HUES6 (cell line): ENCODE results near the gene TUBA1B.

ENCODE experiments used
- H3K27ac ChIP-seq: 2 replicates; pipeline ENCODE4 v1.7.0; 2013; ENCODE audit warnings: low read depth, mild to moderate bottlenecking, low read length, inconsistent platforms
- H3K27me3 ChIP-seq: 2 replicates; pipeline ENCODE4 v1.6.1; 2013; ENCODE audit warnings: low read length; ENCODE audit not compliant: control insufficient read depth, insufficient read depth
- H3K36me3 ChIP-seq: 2 replicates; pipeline ENCODE4 v1.6.1; 2013; ENCODE audit warnings: low read length; ENCODE audit not compliant: control insufficient read depth, insufficient read depth
- H3K4me1 ChIP-seq: 2 replicates; pipeline ENCODE4 v1.6.1; 2013; ENCODE audit warnings: low read length; ENCODE audit not compliant: control insufficient read depth, insufficient read depth
- H3K4me3 ChIP-seq: 2 replicates; pipeline ENCODE4 v1.5.1; 2013; ENCODE audit warnings: low read depth, low read length
- H3K9ac ChIP-seq: one replicate; pipeline ENCODE4 v1.6.1; 2013; ENCODE audit warnings: mild to moderate bottlenecking, low read length
- H3K9me3 ChIP-seq: 2 replicates; pipeline ENCODE4 v1.6.1; 2013; ENCODE audit warnings: low read depth, low read length; ENCODE audit not compliant: control insufficient read depth, insufficient read depth

The TUBA1B gene

GRCh38 chr12:49126852-49127763, 4.1 kb downstream of the TUBA1B start:
- Histone ChIP-seq H3K27me3 (no peaks in the 10 kb centered on the region), H3K9me3 (no peaks in the 10 kb centered on the region), H3K27ac (no peak overlapping the region), H3K4me1 (peaks cover 8% of the 10 kb centered on the region), H3K4me3 (no peak overlapping the region), H3K9ac (no peak overlapping the region), H3K36me3 (peaks cover 37% of the 10 kb centered on the region)

- Histone ChIP-seq H3K36me3 (no peaks in the 10 kb centered on the region), H3K9me3 (no peaks in the 10 kb centered on the region), H3K27me3 (no peaks in the 10 kb centered on the region), H3K4me3 (no peak overlapping the region), H3K27ac (no peak overlapping the region), H3K4me1 (no peaks in the 10 kb centered on the region), H3K9ac (no peak overlapping the region)
Measured at GRCh38 chr12:49121047-49121696, 10.0 kb downstream of the TUBA1B start.

GRCh38 chr12:49111206-49111605, 20.0 kb downstream of the TUBA1B start:
- H3K4me3 ChIP-seq, result peak overlapping the region; percentile 91
- peaks cover 15% of the 10 kb centered on the region for H3K4me1 ChIP-seq
- H3K27ac ChIP-seq, result no peak overlapping the region
- no peak overlapping the region for H3K9ac ChIP-seq
- no peaks in the 10 kb centered on the region for H3K27me3 ChIP-seq
- H3K9me3 ChIP-seq, result 0 out of 2 replicates have a peak, but pooled peaks cover 6% of the 10 kb centered on the region
- H3K36me3 ChIP-seq, result peaks cover 11% of the 10 kb centered on the region

GRCh38 chr12:49110464-49111155, 20.6 kb downstream of the TUBA1B start, which contains the start of gene LMBR1L:
Gene LMBR1L (minus strand): TSS chr12:49110847. CDS start chr12:49110555, 292 bp downstream.
- Histone ChIP-seq H3K4me1 (peaks cover 15% of the 10 kb centered on the region), H3K9me3 (0 out of 2 replicates have a peak, but pooled peaks cover 6% of the 10 kb centered on the region), H3K27ac (no peak within 1 kb of the TSS), H3K36me3 (peaks cover 15% of the 10 kb centered on the region), H3K27me3 (no peaks in the 10 kb centered on the region), H3K4me3 (peak within 1 kb of the TSS; percentile 91), H3K9ac (peak within 1 kb of the TSS; percentile 73)

- H3K9ac ChIP-seq, result peak overlapping the region; percentile 73
- no peak overlapping the region for H3K27ac ChIP-seq
- peak overlapping the region; percentile 91 for H3K4me3 ChIP-seq
- H3K9me3 ChIP-seq, result 0 out of 2 replicates have a peak, but pooled peaks cover 6% of the 10 kb centered on the region
- peaks cover 23% of the 10 kb centered on the region for H3K36me3 ChIP-seq
- H3K27me3 ChIP-seq, result no peaks in the 10 kb centered on the region
- H3K4me1 ChIP-seq, result peaks cover 15% of the 10 kb centered on the region
Measured at GRCh38 chr12:49109641-49110463, 21.3 kb downstream of the TUBA1B start.

- no peak overlapping the region for H3K27ac ChIP-seq
- H3K9me3 ChIP-seq, result 0 out of 2 replicates have a peak, but pooled peaks cover 6% of the 10 kb centered on the region
- H3K9ac ChIP-seq, result no peak overlapping the region
- H3K36me3 ChIP-seq, result peaks cover 32% of the 10 kb centered on the region
- peaks cover 15% of the 10 kb centered on the region for H3K4me1 ChIP-seq
- H3K27me3 ChIP-seq, result no peaks in the 10 kb centered on the region
- peak overlapping the region; percentile 91; the same call in 1 of the 2 replicates for H3K4me3 ChIP-seq
Measured at GRCh38 chr12:49108958-49109404, 22.2 kb downstream of the TUBA1B start.

- H3K4me1 ChIP-seq, result peaks cover 15% of the 10 kb centered on the region
- no peaks in the 10 kb centered on the region for H3K9me3 ChIP-seq
- no peaks in the 10 kb centered on the region for H3K27me3 ChIP-seq
- H3K9ac ChIP-seq, result no peak overlapping the region
- peaks cover 65% of the 10 kb centered on the region for H3K36me3 ChIP-seq
- H3K4me3 ChIP-seq, result no peak overlapping the region
- no peak overlapping the region for H3K27ac ChIP-seq
Measured at GRCh38 chr12:49105504-49106084, 25.6 kb downstream of the TUBA1B start.

- Histone ChIP-seq H3K9me3 (no peaks in the 10 kb centered on the region), H3K27me3 (no peaks in the 10 kb centered on the region), H3K36me3 (peaks cover 73% of the 10 kb centered on the region), H3K4me1 (peaks cover 15% of the 10 kb centered on the region), H3K27ac (no peak overlapping the region), H3K4me3 (no peak overlapping the region), H3K9ac (no peak overlapping the region)
Measured at GRCh38 chr12:49104822-49105221, 26.4 kb downstream of the TUBA1B start.

- Histone ChIP-seq H3K9me3 (no peaks in the 10 kb centered on the region), H3K9ac (no peak overlapping the region), H3K27ac (no peak overlapping the region), H3K4me1 (no peaks in the 10 kb centered on the region), H3K27me3 (peaks cover 6% of the 10 kb centered on the region), H3K4me3 (no peak overlapping the region), H3K36me3 (peaks cover 74% of the 10 kb centered on the region)
Measured at GRCh38 chr12:49100380-49100779, 30.8 kb downstream of the TUBA1B start.

GRCh38 chr12:49098703-49099102, 32.5 kb downstream of the TUBA1B start:
- H3K36me3 ChIP-seq, result peaks cover 57% of the 10 kb centered on the region

More at GRCh38 chr12:49098703-49099102, 32.5 kb downstream of the TUBA1B start:
- Histone ChIP-seq H3K9ac (no peak overlapping the region), H3K27me3 (peaks cover 23% of the 10 kb centered on the region), H3K9me3 (no peaks in the 10 kb centered on the region), H3K4me3 (no peak overlapping the region), H3K4me1 (peaks cover 5% of the 10 kb centered on the region), H3K27ac (no peak overlapping the region)
